K562 (cell line): ENCODE measurements around the gene TTYH2. TPM values are rescaled to one million over a fixed set of nuclear protein-coding genes. Genes with fewer than 3 reads are reported as not detected.

Experiments used
- ATAC-seq: fragments of 200-7000 bp; cut with Tn5 transposase; 3 replicates; pipeline ENCODE4 v1.9.1; 2020; ENCODE audit warnings: moderate library complexity
- BruUV-seq: library from RNA; stranded (reverse); fragments of 400-500 nt; replicated peaks from 2 replicates; lab custom pipeline; 2021; lab: Mats Ljungman, UMichigan
- CTCF ChIA-PET: fragments of 300-600 bp; formaldehyde crosslinking; extraction: SDS; loops from one replicate; lab custom pipeline; 2021; ENCODE audit warnings: low intra/inter-chr PET ratio; lab: Yijun Ruan, JAX
- POLR2A ChIA-PET: fragments of 300-600, 350-650 bp; sonication (Branson Sonifier 250); formaldehyde crosslinking; extraction: SDS; loops from one replicate; lab custom pipeline; 2021; ENCODE audit warnings: antibody characterized with exemption, inconsistent platforms; lab: Yijun Ruan, JAX
- DNase-seq, 4 experiments: peaks; one replicate each; pipeline versions ENCODE4 v3.0.0 to v3.0.0-alpha.2; 2011 to 2018; ENCODE audit warnings: low spot score in 3 of 4, mixed read lengths in 3 of 4; ENCODE audit errors: extremely low read depth in 1 of 4
- FAIRE-seq: peaks from 2 replicates; lab custom pipeline; 2011; peaks lifted over from hg19 to GRCh38; lab: Jason Lieb, UNC
- H2AFZ ChIP-seq: 2 replicates; pipeline ENCODE4 v1.6.0; 2011; ENCODE audit warnings: low read depth, low read length, control low read depth, inconsistent platforms
- H3K27ac ChIP-seq: fragments of 200-600 bp; 3 replicates; pipeline ENCODE4 v1.8.0; 2011; ENCODE audit warnings: low read depth, mild to moderate bottlenecking, control low read depth, inconsistent platforms, low read length, moderate library complexity, mixed read lengths; ENCODE audit errors: extremely low read depth
- H3K27me3 ChIP-seq, 2 experiments: fragments of 300-600 bp in 1 of 2; 2 replicates in 1 of 2; 3 replicates in 1 of 2; pipeline versions ENCODE4 v1.6.0 to v1.8.0; 2011; ENCODE audit warnings: inconsistent platforms in 2 of 2, low read length in 2 of 2, mild to moderate bottlenecking in 1 of 2, mixed read lengths in 1 of 2, moderate library complexity in 1 of 2; ENCODE audit not compliant: control insufficient read depth in 2 of 2, insufficient read depth in 2 of 2
- H3K36me3 ChIP-seq: fragments of 300-600 bp; 3 replicates; pipeline ENCODE4 v1.8.0; 2011; ENCODE audit warnings: mild to moderate bottlenecking, low read length, inconsistent platforms; ENCODE audit not compliant: control insufficient read depth, insufficient read depth
- H3K4me1 ChIP-seq, 2 experiments: fragments of 200-600 bp in 1 of 2; replicated peaks in 1 of 2; 2 replicates in 1 of 2; 3 replicates in 1 of 2; pipeline versions ENCODE4 v1.5.1 to v1.8.0; 2011; ENCODE audit warnings: inconsistent platforms in 2 of 2, low read length in 2 of 2, mild to moderate bottlenecking in 1 of 2, mixed read lengths in 1 of 2, moderate library complexity in 1 of 2; ENCODE audit not compliant: control insufficient read depth in 2 of 2, insufficient read depth in 2 of 2
- H3K4me2 ChIP-seq: 2 replicates; pipeline ENCODE4 v1.6.1; 2011; ENCODE audit warnings: low read length, control low read depth, inconsistent platforms, mixed read lengths; ENCODE audit not compliant: insufficient read depth
- H3K4me3 ChIP-seq: fragments of 200-600 bp; sonication (generic), shearing (Covaris generic); 2 replicates; pipeline ENCODE4 v1.5.1; 2016; ENCODE audit warnings: control low read depth, inconsistent platforms
- H3K79me2 ChIP-seq: fragments of 200-600 bp; 3 replicates; pipeline ENCODE4 v1.8.0; 2011; ENCODE audit warnings: low read length, inconsistent platforms; ENCODE audit not compliant: control insufficient read depth, insufficient read depth
- H3K9ac ChIP-seq, 2 experiments: 2 replicates each; pipeline versions ENCODE4 v1.6.0 to v1.6.1; 2011; ENCODE audit warnings: low read depth in 2 of 2, low read length in 2 of 2, control low read depth in 1 of 2, inconsistent platforms in 1 of 2, mild to moderate bottlenecking in 1 of 2, mixed read lengths in 1 of 2; ENCODE audit not compliant: insufficient read depth in 1 of 2
- H3K9me1 ChIP-seq: one replicate; pipeline ENCODE4 v1.6.0; 2011; ENCODE audit warnings: inconsistent platforms, mild to moderate bottlenecking, low read length, moderate library complexity; ENCODE audit not compliant: control insufficient read depth, insufficient read depth
- H3K9me3 ChIP-seq: replicated peaks from 2 replicates; pipeline ENCODE4 v1.5.1; 2011; ENCODE audit warnings: low read depth, low read length, inconsistent platforms; ENCODE audit not compliant: control insufficient read depth, insufficient read depth
- H4K20me1 ChIP-seq: replicated peaks from 2 replicates; pipeline ENCODE4 v1.6.1; 2011; ENCODE audit warnings: low read length, inconsistent platforms, mixed read lengths; ENCODE audit not compliant: control insufficient read depth, insufficient read depth
- ATF3 ChIP-seq, 2 experiments: fragments of 450-650 bp in 1 of 2; sonication (generic) in 1 of 2; formaldehyde crosslinking in 1 of 2; IDR thresholded peaks in 1 of 2; conservative IDR thresholded peaks in 1 of 2; 2 replicates each; pipeline versions ENCODE4 v1.6.1 to v1.8.1; 2016 to 2023; ENCODE audit warnings: mild to moderate bottlenecking in 2 of 2, moderate library complexity in 2 of 2, inconsistent platforms in 1 of 2, missing genetic modification reagents in 1 of 2
- BRF1 ChIP-seq: IDR thresholded peaks from 3 replicates; pipeline ENCODE4 v1.6.1; 2011; ENCODE audit warnings: borderline replicate concordance, mild to moderate bottlenecking; ENCODE audit not compliant: insufficient read length; ENCODE audit errors: extremely low read depth
- GABPB2 ChIP-seq: fragments of 250-450 bp; sonication (Bioruptor Pico); conservative IDR thresholded peaks from 2 replicates; pipeline ENCODE4 v1.5.1; 2021; ENCODE audit warnings: mild to moderate bottlenecking
- KHSRP ChIP-seq: fragments of 450-650 bp; IDR thresholded peaks from 2 replicates; pipeline ENCODE4 v1.6.1; 2017
- NFIX ChIP-seq: fragments of 250-450 bp; sonication (Bioruptor Pico); IDR thresholded peaks from 2 replicates; pipeline ENCODE4 v1.4.0; 2020; ENCODE audit warnings: low read depth, mild to moderate bottlenecking, moderate library complexity
- NFRKB ChIP-seq: fragments of 450-650 bp; IDR thresholded peaks from 2 replicates; pipeline ENCODE4 v1.6.1; 2016; ENCODE audit warnings: low read depth
- PBX2 ChIP-seq, 2 experiments: IDR thresholded peaks in 1 of 2; conservative IDR thresholded peaks in 1 of 2; 2 replicates each; pipeline ENCODE4 v1.6.1; 2016; ENCODE audit warnings: low read depth in 2 of 2, mild to moderate bottlenecking in 1 of 2, missing compliant biosample characterization in 1 of 2, missing genetic modification characterization in 1 of 2, moderate library complexity in 1 of 2
- PHTF2 ChIP-seq: fragments of 250-450 bp; sonication (Bioruptor Pico); IDR thresholded peaks from 2 replicates; pipeline ENCODE4 v1.5.0; 2021; ENCODE audit warnings: mild to moderate bottlenecking
- POLR2AphosphoS2 ChIP-seq: IDR thresholded peaks from 2 replicates; pipeline ENCODE4 v1.6.1; 2012; ENCODE audit warnings: low read length, improper control_type of control experiment
- RBM34 ChIP-seq: fragments of 200-400 bp; formaldehyde crosslinking; IDR thresholded peaks from 2 replicates; pipeline ENCODE4 v1.6.1; 2018; ENCODE audit warnings: low read length, borderline replicate concordance; ENCODE audit not compliant: insufficient read depth
- SETDB1 ChIP-seq: IDR thresholded peaks from one replicate; pipeline ENCODE4 v1.6.1; 2012; ENCODE audit warnings: low read length, control low read depth, inconsistent platforms
- ZNF124 ChIP-seq: sonication (generic); formaldehyde crosslinking; IDR thresholded peaks from 2 replicates; pipeline ENCODE4 v1.8.1; 2022; ENCODE audit warnings: missing genetic modification reagents
- ZNF395 ChIP-seq: fragments of 200-800 bp; sonication (Bioruptor generic); IDR thresholded peaks from 2 replicates; pipeline ENCODE4 v1.6.1; 2017; ENCODE audit warnings: missing genetic modification characterization, missing compliant biosample characterization
- WGBS: fragments of 100-300 bp; shearing (Covaris generic); methylation state at CpG from one replicate; pipeline ENCODE4 v1.1.6; 2016; ENCODE audit warnings: low coverage, mixed read lengths; ENCODE audit not compliant: insufficient coverage; ENCODE audit errors: missing lambda C conversion rate; 5-methylcytosine and 5-hydroxymethylcytosine counted together
- in situ Hi-C: fragments of 300-500 bp; cut with MboI; formaldehyde crosslinking; loops from 4 replicates; pipeline ENCODE4 v1.15.0; 2018; ENCODE audit warnings: inconsistent platforms, mixed read lengths
- intact Hi-C: fragments of 100-400 bp; cut with micrococcal nuclease; formaldehyde crosslinking; loops from 2 replicates; pipeline ENCODE4 v1.14.2; 2022
- polyA plus RNA-seq, 8 experiments: library from polyadenylated mRNA; depleted of rRNA in 4 of 8; stranded (reverse) in 5 of 8; unstranded in 3 of 8; fragments of >200 nt; fragmentation: Nextera tagmentation in 2 of 8; fragmentation: Illumina TruSeq in 1 of 8; extraction: Ambion mirVana in 2 of 8; extraction: Trizol in 1 of 8; gene quantifications; 2 replicates each; pipeline versions ENCODE4 v1.2.1 to v1.2.3, GENCODE V29; 2011 to 2014; ENCODE audit warnings: inconsistent platforms in 1 of 8, missing spikeins in 1 of 8
- total RNA-seq, 7 experiments: library from RNA; depleted of rRNA in 6 of 7; stranded (reverse); fragments of >200 nt in 6 of 7; fragmentation: Illumina TruSeq in 2 of 7; extraction: Trizol in 2 of 7; gene quantifications; 2 replicates each; pipeline versions ENCODE4 v1.2.1 to v1.2.3, GENCODE V29; 2011 to 2021; ENCODE audit warnings: low replicate concordance in 1 of 7

The TTYH2 gene
- total and polyA plus RNA-seq, 9 of the 15 experiments (the other 6 are each of a cell fraction or from before 2014, with no cell fraction given) = 0.03 to 2.0 (median 0.91) TPM

GRCh38 chr17:74165797-74166365, 47.5 kb upstream of the TTYH2 start:
- Histone ChIP-seq H3K9me1 (no peaks in the 10 kb centered on the region), H3K4me1 (peaks cover 12 to 13% of the 10 kb centered on the region in 2 experiments; a peak in 4 of 5 replicates), H4K20me1 (no peaks in the 10 kb centered on the region), H2AFZ (no peak overlapping the region), H3K79me2 (no peaks in the 10 kb centered on the region), H3K9ac (no peak overlapping the region), H3K4me3 (no peak overlapping the region), H3K27me3 (peaks cover 5 to 25% of the 10 kb centered on the region in 2 experiments; a peak in 4 of 5 replicates), H3K27ac (no peak overlapping the region), H3K36me3 (no peaks in the 10 kb centered on the region), H3K4me2 (no peak overlapping the region), H3K9me3 (no peaks in the 10 kb centered on the region)
- BruUV-seq = no TSS peak
- POLR2A ChIA-PET = no interaction called here
- in situ Hi-C loops = no loop called here
- WGBS = 40% methylated on average over 8 of the region's 8 CpGs
- DNase-seq (no peak), FAIRE-seq (no peak), ATAC-seq (no peak)
- intact Hi-C loops = no loop called here
- TF ChIP-seq POLR2AphosphoS2 (no peak), GABPB2 (no peak), RBM34 (no peak), SETDB1 (no peak), NFRKB (no peak), KHSRP (no peak), BRF1 (no peak), ZNF124 (CRISPR knock-in tag) (no peak), PBX2 (CRISPR knock-in tag; IDR thresholded peaks at IDR 0.05; ENCODE audit: low read depth) (no peak), PBX2 (tag; conservative IDR thresholded peaks at IDR 0.05; ENCODE audit: low read depth) (no peak), ZNF395 (no peak), PHTF2 (CRISPR knock-in tag) (no peak), ATF3 (IDR thresholded peaks at IDR 0.05) (no peak), ATF3 (CRISPR knock-in tag; conservative IDR thresholded peaks at IDR 0.05) (no peak), NFIX (no peak)
- CTCF ChIA-PET = no interaction called here
